Stomach (tissue), 9 donors: ENCODE data around the gene ANKRD33B. TPM values are rescaled to one million over a fixed set of nuclear protein-coding genes. Genes with fewer than 3 reads are reported as not detected.

ENCODE experiments used
- DNase-seq, 2 donors: peaks; one replicate each; pipeline versions ENCODE4 v3.0.0 to v3.0.0-alpha.2; 2013 to 2019
- H3K27ac ChIP-seq, 5 donors: fragments of 200-600 bp in 4 of 5; sonication (generic) in 4 of 5; one replicate each; pipeline ENCODE4 v1.5.1; 2013 to 2019; ENCODE audit warnings: mild to moderate bottlenecking in 1 of 5, moderate library complexity in 1 of 5
- H3K27me3 ChIP-seq, 3 donors: fragments of 200-600 bp; sonication (generic); one replicate each; pipeline ENCODE4 v1.5.1; 2017 to 2019; ENCODE audit warnings: mixed run types in 1 of 3
- H3K36me3 ChIP-seq, 4 donors: fragments of 200-600 bp; sonication (generic); 1 replicate in 3 of 4; 2 replicates in 1 of 4; pipeline ENCODE4 v1.5.1; 2016 to 2019
- H3K4me1 ChIP-seq, 4 donors: fragments of 200-600 bp; sonication (generic); one replicate each; pipeline ENCODE4 v1.5.1; 2016 to 2019
- H3K4me3 ChIP-seq, 4 donors: fragments of 200-600 bp; sonication (generic) in 3 of 4; one replicate each; pipeline ENCODE4 v1.5.1; 2016 to 2019; ENCODE audit warnings: mild to moderate bottlenecking in 1 of 4
- H3K9me3 ChIP-seq, 4 donors: fragments of 200-600 bp; sonication (generic); one replicate each; pipeline ENCODE4 v1.5.1; 2016 to 2019
- EP300 ChIP-seq: sonication (generic); formaldehyde crosslinking; IDR thresholded peaks from one replicate; pipeline ENCODE4 v1.6.1; 2017; ENCODE audit warnings: antibody characterized with exemption
- POLR2A ChIP-seq, 4 donors: fragments of 450-650 bp; IDR thresholded peaks; one replicate each; pipeline ENCODE4 v1.6.1; 2016; ENCODE audit warnings: antibody characterized with exemption in 4 of 4, control low read depth in 2 of 4, mild to moderate bottlenecking in 1 of 4, moderate library complexity in 1 of 4
- POLR2AphosphoS5 ChIP-seq, 3 donors: sonication (generic); formaldehyde crosslinking; IDR thresholded peaks; one replicate each; pipeline ENCODE4 v1.6.1; 2016; ENCODE audit warnings: antibody characterized with exemption in 3 of 3
- WGBS, 5 donors: extraction: QIAGEN DNeasy Blood & Tissue Kit in 3 of 5; methylation state at CpG; one replicate each; pipeline versions ENCODE4 v1.1.5 to v1.1.7; 2013 to 2018; 5-methylcytosine and 5-hydroxymethylcytosine counted together
- intact Hi-C: fragments of 100-400 bp; cut with DNase I; formaldehyde crosslinking; loops from one replicate; pipeline ENCODE4 v1.15.1; 2023; ENCODE audit warnings: low total_unique reads
- polyA plus RNA-seq, 3 donors: library from polyadenylated mRNA; stranded (reverse); fragments of 200-250 nt; gene quantifications; one replicate each; pipeline ENCODE4 v1.2.3, GENCODE V29; 2013
- total RNA-seq, 5 donors: library from RNA; depleted of rRNA; stranded (reverse); fragments of >200 nt; gene quantifications; one replicate each; pipeline versions ENCODE4 v1.1.0 to v1.2.3, GENCODE V29; 2014 to 2016
- TF ChIP-seq, protein P1 (sequence below), 7 experiments: fragments of 450-650 bp in 4 of 7; fragments of 200-600 bp in 3 of 7; sonication (generic) in 3 of 7; IDR thresholded peaks; one replicate each; pipeline ENCODE4 v1.5.1; 2016 to 2019; ENCODE audit warnings: antibody characterized with exemption in 7 of 7, control low read depth in 2 of 7, mild to moderate bottlenecking in 1 of 7
- donor health status: healthy with polysubstance abuse.
- donor health status: Bipolar disorder and iron deficiency.
- donor health status: healthy.

The ANKRD33B gene
- total and polyA plus RNA-seq, 8 donors: 0.45 to 6.4 (median 1.8) TPM

- Histone ChIP-seq H3K4me1 (peaks cover 0 to 5% (median 0%) of the 10 kb centered on the region in 4 donors), H3K9me3 (peaks cover 0 to 8% (median 0%) of the 10 kb centered on the region in 4 donors), H3K36me3 (no peaks in the 10 kb centered on the region), H3K27ac (no peak overlapping the region), H3K27me3 (no peaks in the 10 kb centered on the region), H3K4me3 (no peak overlapping the region)
- intact Hi-C loops: no loop called here
- WGBS, 5 donors: 75 to 89% (median 86%) methylated on average over 10 of the region's 10 CpGs
- DNase-seq: no peak
- TF ChIP-seq POLR2A (IDR thresholded peaks at IDR 0.05): no peak
- TF ChIP-seq, protein P1, sequence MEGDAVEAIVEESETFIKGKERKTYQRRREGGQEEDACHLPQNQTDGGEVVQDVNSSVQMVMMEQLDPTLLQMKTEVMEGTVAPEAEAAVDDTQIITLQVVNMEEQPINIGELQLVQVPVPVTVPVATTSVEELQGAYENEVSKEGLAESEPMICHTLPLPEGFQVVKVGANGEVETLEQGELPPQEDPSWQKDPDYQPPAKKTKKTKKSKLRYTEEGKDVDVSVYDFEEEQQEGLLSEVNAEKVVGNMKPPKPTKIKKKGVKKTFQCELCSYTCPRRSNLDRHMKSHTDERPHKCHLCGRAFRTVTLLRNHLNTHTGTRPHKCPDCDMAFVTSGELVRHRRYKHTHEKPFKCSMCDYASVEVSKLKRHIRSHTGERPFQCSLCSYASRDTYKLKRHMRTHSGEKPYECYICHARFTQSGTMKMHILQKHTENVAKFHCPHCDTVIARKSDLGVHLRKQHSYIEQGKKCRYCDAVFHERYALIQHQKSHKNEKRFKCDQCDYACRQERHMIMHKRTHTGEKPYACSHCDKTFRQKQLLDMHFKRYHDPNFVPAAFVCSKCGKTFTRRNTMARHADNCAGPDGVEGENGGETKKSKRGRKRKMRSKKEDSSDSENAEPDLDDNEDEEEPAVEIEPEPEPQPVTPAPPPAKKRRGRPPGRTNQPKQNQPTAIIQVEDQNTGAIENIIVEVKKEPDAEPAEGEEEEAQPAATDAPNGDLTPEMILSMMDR (IDR thresholded peaks at IDR 0.05): no peak
- no peak for TF ChIP-seq EP300
Observed at GRCh38 chr5:10619649-10620048, 55.8 kb downstream of the ANKRD33B start.

DNA sequence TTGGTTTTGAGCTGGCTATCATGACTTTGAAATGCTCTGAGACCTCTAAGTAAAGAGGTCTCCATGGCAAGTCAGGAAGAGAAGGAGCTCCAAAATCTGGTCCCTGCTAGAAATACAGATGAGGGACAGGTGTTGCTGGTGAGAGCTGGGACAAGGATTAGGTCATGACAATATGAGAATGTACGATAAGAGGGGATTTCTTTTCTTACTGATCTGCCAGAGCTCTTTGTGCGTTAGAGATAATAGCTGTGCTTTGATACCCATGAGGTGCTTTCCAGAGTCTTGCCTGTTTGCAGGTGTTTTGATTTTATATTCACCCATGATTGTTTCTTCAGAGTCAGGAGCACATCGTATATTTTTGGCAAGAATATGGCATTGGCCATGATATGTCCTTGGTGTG is 56.5 kb downstream of the ANKRD33B start:
- no peaks in the 10 kb centered on the region for H3K36me3 ChIP-seq
- peaks cover 0 to 5% (median 0%) of the 10 kb centered on the region in 4 donors for H3K4me1 ChIP-seq
- intact Hi-C loops: no loop called here
- H3K9me3 ChIP-seq: peaks cover 0 to 8% (median 0%) of the 10 kb centered on the region in 4 donors
- no peak for DNase-seq
- TF ChIP-seq POLR2A (IDR thresholded peaks at IDR 0.05) (no peak), EP300 (no peak), POLR2AphosphoS5 (IDR thresholded peaks at IDR 0.05) (no peak)
- TF ChIP-seq, protein P1 (IDR thresholded peaks at IDR 0.05): no peak
- WGBS, 5 donors: 66 to 80% (median 78%) methylated on average over 3 of the region's 3 CpGs
- no peaks in the 10 kb centered on the region for H3K27me3 ChIP-seq
- no peak overlapping the region for H3K27ac ChIP-seq
- H3K4me3 ChIP-seq: no peak overlapping the region

GRCh38 chr5:10621832-10622231 is 58.0 kb downstream of the ANKRD33B start:
- WGBS, 5 donors: 63 to 87% (median 72%) methylated on average over 1 of the region's 1 CpG
- H3K4me1 ChIP-seq: peaks cover 4 to 16% (median 7%) of the 10 kb centered on the region in 4 donors
- TF ChIP-seq POLR2A (IDR thresholded peaks at IDR 0.05) (no peak), EP300 (no peak)
- TF ChIP-seq, protein P1 (IDR thresholded peaks at IDR 0.05): no peak
- H3K27me3 ChIP-seq: no peaks in the 10 kb centered on the region
- H3K9me3 ChIP-seq: peaks cover 0 to 8% (median 0%) of the 10 kb centered on the region in 4 donors
- intact Hi-C loops: no loop called here
- no peak for DNase-seq
- no peak overlapping the region for H3K27ac ChIP-seq
- H3K4me3 ChIP-seq: no peak overlapping the region
- no peaks in the 10 kb centered on the region for H3K36me3 ChIP-seq

GRCh38 chr5:10622810-10623209 is 58.9 kb downstream of the ANKRD33B start:
- intact Hi-C loops: no loop called here
- WGBS, 5 donors: 36 to 58% (median 47%) methylated on average over 3 to 4 of the region's 4 CpGs
- DNase-seq: no peak
- Histone ChIP-seq H3K27me3 (no peaks in the 10 kb centered on the region), H3K4me3 (no peak overlapping the region), H3K4me1 (peaks cover 9 to 26% (median 15%) of the 10 kb centered on the region in 4 donors), H3K36me3 (no peaks in the 10 kb centered on the region), H3K9me3 (peaks cover 0 to 8% (median 0%) of the 10 kb centered on the region in 4 donors), H3K27ac (no peak overlapping the region)
- no peak for TF ChIP-seq POLR2AphosphoS5 (IDR thresholded peaks at IDR 0.05)
- TF ChIP-seq, protein P1 (IDR thresholded peaks at IDR 0.05): no peak
